ENCODE results near the gene TMEM238.
A peak's percentile ranks its signal among the peaks of the same experiment; 100 is the strongest.

The TMEM238 gene

GRCh38 chr19:55354698-55355212 is 29.3 kb downstream of the TMEM238 start, which contains the start of gene COX6B2:
TSS of gene COX6B2 (minus strand) at chr19:55354719. CDS start at chr19:55354521, 198 bp downstream.
- DNase-seq = no peak

DNA sequence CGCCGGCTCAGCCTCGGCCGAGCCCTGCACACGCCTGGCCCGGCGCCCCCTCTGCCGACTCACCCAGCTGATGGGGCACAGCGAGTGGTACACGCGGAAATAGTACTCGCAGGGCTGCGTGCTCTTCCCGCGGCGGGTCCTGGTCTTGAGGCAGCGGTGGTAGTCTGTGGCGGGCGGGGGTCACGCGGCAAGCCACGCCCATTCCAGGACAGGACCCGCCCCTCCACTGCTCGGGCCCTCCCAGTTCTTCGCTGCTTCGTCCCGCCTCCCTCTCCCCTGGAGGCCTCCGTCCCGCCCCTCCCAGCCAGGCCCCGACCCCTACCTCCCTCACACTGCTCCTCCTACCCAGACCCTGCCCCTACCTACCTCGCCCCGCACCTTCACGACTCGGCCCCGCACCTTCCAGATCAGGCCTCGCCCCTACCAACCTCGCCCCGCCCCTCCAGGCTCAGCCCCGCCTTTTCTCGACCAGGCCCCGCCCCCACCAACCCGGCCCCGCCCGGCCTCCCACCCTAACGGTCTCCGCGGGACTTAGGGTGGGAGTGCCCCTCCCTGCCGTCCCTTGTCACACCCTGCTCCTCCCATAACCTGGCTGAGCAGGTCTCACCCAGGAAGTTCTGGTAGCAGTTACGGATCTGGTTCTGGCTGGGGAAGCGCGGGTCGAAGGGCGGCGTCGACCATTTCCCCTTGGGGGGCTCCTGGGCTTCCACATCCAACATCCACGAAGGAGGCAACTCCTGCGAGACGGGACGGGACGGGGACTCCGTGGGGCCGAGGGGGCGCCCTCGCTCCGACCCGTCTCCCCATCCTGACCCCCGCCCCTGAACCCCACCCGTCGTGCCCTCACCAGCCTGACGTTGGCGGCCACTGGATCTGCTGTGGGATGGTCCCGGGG is 30.0 kb downstream of the TMEM238 start:
- no peak for DNase-seq

DNA sequence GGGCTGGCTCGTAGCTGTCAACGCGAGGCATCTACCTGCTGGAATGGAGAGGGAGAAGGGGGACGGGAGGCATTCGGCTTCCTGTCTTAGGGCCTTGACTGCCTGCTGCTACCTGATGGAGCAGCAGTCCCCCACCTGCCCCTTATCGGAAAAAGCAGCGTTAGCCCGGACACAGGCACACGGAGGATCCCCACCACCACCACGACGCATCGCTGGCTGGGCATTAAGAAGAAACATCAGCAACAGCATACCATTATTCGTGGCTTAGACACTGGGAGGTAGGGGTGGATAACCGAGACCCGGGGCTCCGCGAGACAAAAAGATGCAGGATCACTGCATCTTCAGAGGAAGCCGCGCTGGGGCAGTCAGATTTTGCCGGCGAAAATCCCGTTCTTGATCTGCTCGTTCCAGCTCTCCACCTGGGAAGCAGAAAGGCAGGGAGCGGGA is 30.7 kb downstream of the TMEM238 start:
- DNase-seq = no peak

- DNase-seq = no peak
Observed at GRCh38 chr19:55352549-55353145, 31.4 kb downstream of the TMEM238 start.

GRCh38 chr19:55352040-55352439 is 32.1 kb downstream of the TMEM238 start:
- DNase-seq = no peak

GRCh38 chr19:55350620-55351315 is 33.3 kb downstream of the TMEM238 start:
- DNase-seq = no peak

DNA sequence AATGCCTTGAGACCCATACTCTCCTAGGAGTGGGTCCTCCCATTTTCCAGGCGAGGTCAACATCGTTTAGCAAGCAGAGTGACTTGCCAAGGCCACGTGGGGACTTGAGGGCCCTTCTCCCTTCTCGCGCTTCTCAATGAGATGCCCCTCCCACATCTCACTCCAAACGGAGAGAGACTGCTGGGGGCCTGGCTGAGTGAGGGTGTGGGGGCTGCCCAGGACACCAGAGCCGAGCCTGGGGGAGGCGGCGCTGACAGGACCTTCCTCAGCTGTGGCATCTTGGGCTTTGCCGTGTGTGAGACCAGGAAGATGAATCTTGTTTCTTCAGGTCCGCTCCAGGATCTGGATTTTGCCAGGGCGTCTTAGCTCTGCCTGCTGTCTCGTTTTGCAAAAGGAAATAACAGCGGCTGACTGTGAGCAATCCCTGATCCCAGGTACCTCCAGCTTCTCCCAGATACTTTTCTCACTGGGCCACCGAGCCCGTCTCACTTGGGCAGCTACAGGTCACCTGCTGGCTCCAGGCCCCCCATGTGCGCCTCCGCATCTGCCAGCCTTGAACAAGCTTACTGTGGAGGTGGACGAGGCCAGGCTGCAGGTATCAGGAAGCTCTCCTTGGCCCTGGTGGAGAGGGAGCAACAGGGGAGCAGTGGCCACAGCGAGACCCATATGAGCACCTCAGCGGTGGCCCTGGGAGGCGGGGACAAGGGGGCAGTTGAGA is 35.6 kb downstream of the TMEM238 start:
- DNase-seq = no peak

DNA sequence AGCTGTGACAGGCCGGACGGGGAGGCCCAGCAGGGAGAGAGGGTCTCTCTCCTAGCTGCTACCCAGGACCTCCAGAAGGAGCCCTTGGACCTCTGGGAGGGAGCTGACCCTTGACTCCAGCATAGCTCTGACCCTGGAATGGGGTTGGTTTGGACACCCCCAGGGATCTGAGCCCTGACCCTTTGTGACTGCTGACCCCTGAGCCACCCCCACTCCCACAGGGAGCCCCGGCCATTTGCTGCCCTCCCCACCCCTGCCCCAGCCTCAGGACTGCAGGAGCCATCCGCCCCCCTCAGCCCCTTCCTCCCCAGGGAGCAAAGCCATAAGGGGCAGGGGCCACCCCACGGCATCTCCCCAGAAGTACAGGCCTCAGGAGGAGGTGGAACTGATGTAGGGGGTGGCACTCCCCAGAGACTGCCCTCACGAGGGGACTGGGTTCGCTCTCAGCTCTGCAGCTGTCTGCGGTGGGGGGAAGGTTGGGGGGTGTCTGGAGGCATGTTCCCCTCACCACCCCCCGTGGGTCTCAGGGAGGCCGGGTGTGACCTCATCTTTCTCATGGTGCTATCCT is 36.6 kb downstream of the TMEM238 start:
- DNase-seq = no peak

- DNase-seq = no peak
Observed at GRCh38 chr19:55346725-55347441, 37.2 kb downstream of the TMEM238 start.

GRCh38 chr19:55345818-55346724 is 38.0 kb downstream of the TMEM238 start:
- no peak for DNase-seq

GRCh38 chr19:55345101-55345817 is 38.8 kb downstream of the TMEM238 start:
- no peak for DNase-seq

GRCh38 chr19:55344444-55344843 is 39.6 kb downstream of the TMEM238 start:
- no peak for DNase-seq

DNA sequence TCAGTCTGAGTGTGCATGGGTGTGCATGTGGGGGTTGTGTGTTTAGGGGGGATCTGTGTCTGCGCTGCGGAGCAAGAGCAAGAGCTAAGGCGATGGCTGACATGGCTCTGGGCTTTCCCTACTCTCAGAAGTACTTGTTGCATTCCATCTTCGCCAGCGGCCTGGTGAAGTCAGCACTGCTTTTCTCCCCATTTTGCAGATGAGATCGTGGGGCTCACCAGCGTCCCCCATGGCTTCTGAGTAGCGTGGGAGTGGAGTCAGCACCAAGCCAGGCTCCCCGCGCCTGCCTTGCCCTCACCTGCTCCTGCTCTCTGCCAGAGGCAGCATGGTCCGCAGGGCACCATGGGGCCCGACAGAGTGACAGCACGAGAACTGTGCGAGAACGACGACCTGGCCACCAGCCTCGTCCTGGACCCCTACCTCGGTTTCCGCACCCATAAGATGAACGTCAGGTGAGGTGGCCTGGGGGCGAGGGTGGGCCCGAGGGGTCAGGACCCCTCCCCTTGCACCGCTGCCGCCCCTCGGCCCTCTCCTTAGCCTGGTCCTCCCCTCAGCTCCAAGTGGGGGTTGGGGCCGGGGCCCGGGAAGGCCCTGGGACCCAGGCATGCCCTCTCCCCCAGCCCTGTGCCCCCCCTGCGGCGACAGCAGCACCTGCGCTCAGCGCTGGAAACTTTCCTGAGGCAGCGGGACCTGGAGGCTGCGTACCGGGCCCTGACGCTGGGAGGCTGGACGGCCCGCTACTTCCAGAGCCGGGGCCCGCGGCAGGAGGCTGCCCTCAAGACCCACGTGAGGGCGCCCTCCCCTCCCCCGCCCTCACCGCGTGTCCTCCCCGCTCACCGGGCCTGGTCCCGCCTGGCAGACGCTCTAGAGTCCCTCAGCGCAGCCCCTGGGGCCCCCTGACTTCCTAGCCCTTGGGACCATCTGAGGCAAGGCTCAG is 42.2 kb downstream of the TMEM238 start:
- DNase-seq = no peak

DNA sequence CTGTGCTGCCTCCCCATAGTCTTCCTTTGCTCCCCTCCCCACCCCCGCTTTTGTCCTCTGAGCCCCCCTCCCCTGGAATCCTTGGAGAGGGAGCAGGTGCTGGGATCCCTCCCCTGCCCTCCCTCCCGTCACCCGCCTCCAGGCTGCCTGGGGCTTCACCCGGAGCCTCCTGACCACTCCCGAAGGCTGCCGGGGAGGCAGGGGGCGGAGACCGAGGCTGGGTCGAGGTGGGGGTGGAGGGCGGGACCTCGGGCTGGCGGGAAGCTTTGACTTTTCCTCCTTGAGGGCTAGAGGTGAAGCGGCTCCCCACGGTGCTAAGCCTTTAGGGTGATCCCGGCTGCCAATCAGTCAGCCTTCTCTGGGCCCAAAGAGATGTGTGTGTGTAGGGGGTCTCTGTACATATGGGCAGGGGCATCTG is 42.9 kb downstream of the TMEM238 start:
- DNase-seq = no peak

- no peak for DNase-seq
Observed at GRCh38 chr19:55340784-55341147, 43.3 kb downstream of the TMEM238 start.

DNA sequence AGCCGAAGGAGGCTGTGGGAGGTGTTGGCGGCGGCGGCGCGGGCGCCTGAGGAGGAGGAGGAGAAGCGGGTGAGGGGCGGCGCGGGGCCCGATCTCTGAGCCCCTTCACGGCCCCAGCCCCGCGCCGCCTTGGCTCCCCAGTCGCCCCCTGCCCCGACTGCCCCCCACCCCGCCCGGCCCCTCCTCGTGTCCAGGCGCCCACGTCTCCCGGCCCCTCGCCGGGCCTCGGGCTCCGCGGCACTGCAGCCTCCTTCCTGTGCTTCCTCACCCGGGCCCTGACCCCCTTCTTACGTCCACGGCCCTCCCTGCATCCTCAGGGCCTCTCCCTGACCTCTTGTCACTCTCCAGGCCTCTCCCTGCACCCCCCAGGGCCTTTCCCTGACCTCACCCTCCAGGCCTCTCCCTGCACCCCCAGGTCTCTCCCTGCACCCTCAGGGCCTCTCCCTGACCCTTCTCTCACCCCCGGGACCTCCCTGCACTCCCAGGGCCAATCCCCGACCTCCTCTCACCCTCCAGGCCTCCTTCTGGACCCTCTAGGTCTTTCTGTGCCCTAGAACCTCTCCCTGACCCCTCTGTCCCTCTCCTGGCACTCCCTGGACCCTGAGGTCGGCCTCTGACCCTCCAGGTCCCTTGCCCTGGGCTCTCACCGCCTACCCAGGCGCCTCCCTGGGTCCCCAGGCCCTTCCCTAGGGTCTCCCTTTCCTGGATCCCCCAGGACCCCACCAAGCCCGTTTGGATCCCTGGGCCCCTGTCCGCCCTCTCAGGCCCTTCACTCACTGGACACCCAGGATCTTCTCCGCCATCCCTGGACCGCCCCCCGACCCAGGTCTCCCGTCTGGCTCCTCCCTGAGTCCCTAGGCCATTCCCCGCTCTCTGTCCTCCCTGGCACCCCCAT is 44.0 kb downstream of the TMEM238 start:
- DNase-seq = no peak

GRCh38 chr19:55339105-55339888 is 44.8 kb downstream of the TMEM238 start, which contains the start of gene KMT5C:
TSS of gene KMT5C (plus strand) at chr19:55339876. CDS start at chr19:55341937, 2,061 bp downstream.
- peak; percentile 99 for DNase-seq
